GM12874 (cell line): ENCODE results near the gene SPAG6.

Experiments used
- CTCF ChIP-seq: IDR thresholded peaks from 2 replicates; pipeline ENCODE4 v1.5.1; 2011; ENCODE audit warnings: low read depth, mild to moderate bottlenecking, control low read depth, low read length, moderate library complexity; ENCODE audit not compliant: insufficient read depth

The SPAG6 gene

GRCh38 chr10:22436893-22437619 lies 91.8 kb downstream of the SPAG6 start:
- TF ChIP-seq CTCF, result 0 out of 2 replicates have a peak, but pooled peaks have one; percentile 4

- TF ChIP-seq CTCF, result no peak
Measured at GRCh38 chr10:22437620-22438588, 92.6 kb downstream of the SPAG6 start.

- no peak for TF ChIP-seq CTCF
Measured at GRCh38 chr10:22438711-22439110, 93.4 kb downstream of the SPAG6 start.

- no peak for TF ChIP-seq CTCF
Measured at GRCh38 chr10:22442063-22442462, 96.8 kb downstream of the SPAG6 start.

- TF ChIP-seq CTCF, result no peak
Measured at GRCh38 chr10:22442468-22442867, 97.2 kb downstream of the SPAG6 start.

GRCh38 chr10:22443175-22443901 lies 98.0 kb downstream of the SPAG6 start:
- no peak for TF ChIP-seq CTCF
